Stimulated activated naive CD4-positive, alpha-beta T cell (primary cell): ENCODE results near the gene OPTN.
A peak's percentile ranks its signal among the peaks of the same experiment; 100 is the strongest.
"Not testable (repeated sequence)": the region's sequence is repeated elsewhere in the genome, so short reads cannot be mapped to it uniquely, and the experiment has no call there.

Source experiments
- DNase-seq, 6 experiments: peaks; one replicate each; lab custom pipeline; 2025; lab: John Stamatoyannopoulos, UW

The OPTN gene

GRCh38 chr10:13090289-13090688 lies 9.7 kb upstream of the OPTN start:
- no peak for DNase-seq

DNA sequence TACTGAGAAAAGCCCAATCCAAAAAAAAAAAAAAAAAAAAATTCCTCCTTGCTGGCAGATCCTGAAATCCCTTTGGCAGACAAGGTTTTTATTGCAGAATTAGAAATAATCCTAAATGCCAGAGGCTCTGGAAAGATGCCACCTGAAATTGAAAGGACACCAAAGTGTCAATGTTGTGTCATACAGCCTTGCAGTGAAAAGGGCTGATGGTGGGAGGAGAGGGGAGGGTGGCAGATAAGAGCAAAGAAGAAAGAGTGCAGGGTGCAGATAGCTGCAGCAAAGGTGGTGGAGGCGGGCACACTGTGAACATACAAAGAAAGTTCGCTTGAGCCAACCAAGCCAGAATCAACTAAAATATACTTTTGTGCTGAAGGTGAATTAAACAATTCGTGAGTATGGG lies 8.2 kb upstream of the OPTN start:
- no peak for DNase-seq

DNA sequence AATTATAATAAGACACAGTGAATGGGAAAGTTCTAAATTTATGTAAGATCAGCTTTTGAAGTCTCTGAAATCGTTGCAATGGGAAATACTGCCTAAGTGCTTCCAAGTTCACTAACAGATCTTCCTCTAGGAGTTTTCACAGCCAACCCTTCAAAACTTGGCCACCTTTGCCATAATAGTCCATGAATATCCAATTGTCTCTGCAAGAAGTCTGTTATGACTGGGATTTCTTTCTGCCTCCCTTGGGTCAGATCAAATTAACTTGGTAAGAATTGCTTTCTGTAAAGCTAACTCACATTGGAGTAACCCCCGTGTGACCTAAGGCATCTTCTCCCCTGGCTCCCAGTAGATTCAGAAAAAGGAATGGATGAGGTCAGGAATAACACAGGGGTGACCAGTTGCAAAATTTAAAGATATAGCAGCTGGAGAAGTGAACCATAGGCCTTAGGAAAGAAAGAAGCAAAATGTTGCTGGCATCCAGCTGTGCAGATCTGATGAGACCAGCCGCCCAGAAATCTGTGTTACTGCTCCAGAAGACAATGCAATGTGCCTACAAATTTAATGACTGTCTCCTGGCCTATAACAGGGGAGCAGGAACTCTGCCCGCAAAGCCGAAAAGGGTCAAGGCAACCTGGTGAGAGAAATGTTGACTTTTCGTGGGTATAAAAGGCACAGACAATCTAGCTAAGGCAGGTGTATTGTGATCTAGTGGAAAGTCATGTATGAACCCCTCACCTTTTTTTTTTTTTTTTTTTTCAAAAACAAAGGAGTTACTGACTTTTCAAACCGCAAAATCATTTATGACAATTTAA lies 7.5 kb upstream of the OPTN start:
- DNase-seq: no peak

DNA sequence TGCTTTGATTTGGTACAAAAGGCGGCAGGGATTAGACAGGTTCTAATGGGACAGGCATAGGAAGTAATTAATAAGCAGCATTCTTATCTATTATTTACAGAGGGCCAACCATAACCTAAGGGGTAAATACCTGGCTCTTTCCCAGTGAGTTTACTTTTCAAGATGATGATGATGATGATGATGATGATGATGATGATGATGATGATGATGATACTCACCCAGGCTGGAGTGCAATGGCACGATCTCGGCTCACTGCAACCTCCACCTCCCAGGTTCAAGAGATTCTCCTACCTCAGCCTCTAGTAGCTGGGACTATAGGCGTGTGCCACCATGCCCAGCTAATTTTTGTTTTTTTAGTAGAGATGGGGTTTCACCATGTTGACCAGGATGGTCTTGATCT lies 5.9 kb upstream of the OPTN start:
- DNase-seq: not testable (repeated sequence)

DNA sequence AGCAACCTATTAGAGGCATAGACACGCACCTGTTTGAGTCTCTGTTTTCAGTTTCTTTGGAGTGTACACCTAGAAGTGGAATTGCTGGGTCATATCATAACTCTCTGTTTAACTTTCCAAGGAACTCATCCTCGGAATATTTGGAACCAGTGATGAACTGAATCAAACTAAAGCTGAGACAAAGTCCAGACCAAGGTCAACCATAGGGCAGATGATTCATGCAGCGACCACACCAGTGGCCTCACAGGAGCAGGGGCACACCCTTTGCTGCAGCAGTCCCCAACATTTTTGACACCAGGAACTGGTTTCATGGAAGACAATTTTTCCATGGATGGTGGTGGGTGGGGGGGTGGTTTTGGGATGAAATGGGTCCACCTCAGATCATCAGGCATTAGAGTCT lies 4.9 kb upstream of the OPTN start:
- no peak for DNase-seq

DNA sequence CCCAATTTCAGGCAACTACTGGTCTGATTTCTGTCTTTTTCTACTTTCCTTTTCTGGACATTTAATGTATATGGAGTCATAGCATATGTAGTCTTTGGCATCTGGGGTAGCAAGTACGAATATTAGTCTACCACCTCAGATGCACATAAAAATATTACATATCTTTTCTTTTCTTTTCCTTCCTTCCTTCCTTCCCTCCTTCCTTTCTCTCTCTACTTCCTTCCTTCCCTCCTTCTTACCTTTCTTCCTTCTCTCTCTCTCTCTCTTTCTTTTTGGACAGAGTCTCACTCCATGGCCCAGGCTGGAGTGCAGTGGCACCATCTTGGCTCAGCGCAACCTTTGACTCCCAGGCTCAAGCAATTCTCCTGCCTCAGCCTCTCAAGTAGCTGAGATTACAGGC lies 4.0 kb upstream of the OPTN start:
- DNase-seq: no peak

DNA sequence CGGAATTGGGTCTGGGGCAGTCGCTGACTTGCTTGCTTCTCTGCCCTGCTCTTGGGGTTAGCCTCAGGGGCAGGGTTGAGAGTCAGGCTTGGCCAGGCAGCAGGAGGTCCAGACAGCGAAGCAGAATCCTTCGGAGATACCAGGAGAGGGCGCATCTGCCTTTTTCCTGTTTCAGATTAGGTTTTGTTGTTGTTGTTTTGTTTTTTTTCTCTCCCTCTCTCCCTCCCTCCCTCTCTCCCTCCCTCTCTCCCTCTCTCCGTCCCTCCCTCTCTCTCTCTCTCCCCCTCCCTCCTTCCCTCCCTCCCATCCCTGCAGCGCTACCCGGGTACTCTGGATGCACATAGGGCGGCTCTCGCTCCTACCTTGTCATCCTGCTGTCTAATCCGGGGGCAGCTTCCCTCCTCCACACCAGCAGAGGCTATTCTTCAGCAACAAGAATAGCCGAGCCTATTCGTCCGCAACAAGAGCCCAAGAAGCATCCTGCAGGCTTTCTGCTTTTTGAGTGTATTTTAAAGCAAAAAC lies 758 bp upstream of the OPTN start:
- peak in 4 of 6 experiments; percentile 33 to 59 (median 45) for DNase-seq

GRCh38 chr10:13100349-13101294 lies 659 bp downstream of the OPTN start:
- peak in 5 of 6 experiments; percentile 8 to 51 (median 32) for DNase-seq

GRCh38 chr10:13102002-13102794 lies 2.2 kb downstream of the OPTN start:
- DNase-seq: no peak

DNA sequence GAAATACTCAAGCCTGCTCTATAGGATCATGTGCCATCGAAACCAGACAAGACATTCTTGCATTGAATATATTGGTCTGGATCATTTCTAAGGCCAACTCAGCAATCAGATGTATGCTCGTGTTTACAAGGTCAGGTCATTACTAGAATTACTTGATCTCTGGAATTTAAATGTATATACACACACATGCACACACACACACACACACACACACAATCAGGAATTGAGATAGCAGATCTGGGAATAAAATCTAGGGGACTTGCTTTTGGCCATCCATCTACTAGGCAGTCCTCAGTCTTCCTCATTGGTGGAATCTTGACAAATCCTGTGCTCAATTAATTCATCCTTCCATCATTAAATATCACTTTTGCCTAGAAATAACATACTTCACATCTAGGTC lies 3.6 kb downstream of the OPTN start:
- DNase-seq: no peak

DNA sequence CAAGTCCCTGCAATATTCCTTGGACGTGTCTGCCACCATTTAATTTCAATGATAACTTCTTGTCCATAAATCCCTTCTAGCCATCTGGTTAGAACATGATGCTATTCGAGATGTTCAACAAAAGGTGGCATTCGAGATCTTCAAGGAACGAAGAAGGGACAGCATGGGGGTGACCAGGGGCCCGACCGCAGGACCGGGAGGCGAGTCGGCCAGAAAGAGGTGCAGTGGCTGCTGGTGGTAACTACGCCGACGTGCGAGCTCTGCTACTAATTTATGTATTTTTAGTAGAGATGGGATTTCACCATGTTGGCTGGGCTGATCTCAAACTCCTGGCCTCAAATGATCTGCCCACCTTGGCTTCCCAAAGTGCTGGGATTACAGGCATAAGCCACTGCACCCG lies 4.7 kb downstream of the OPTN start:
- DNase-seq: no peak

- DNase-seq: no peak
These were observed 5.2 kb downstream of the OPTN start for GRCh38 chr10:13105184-13105583.

DNA sequence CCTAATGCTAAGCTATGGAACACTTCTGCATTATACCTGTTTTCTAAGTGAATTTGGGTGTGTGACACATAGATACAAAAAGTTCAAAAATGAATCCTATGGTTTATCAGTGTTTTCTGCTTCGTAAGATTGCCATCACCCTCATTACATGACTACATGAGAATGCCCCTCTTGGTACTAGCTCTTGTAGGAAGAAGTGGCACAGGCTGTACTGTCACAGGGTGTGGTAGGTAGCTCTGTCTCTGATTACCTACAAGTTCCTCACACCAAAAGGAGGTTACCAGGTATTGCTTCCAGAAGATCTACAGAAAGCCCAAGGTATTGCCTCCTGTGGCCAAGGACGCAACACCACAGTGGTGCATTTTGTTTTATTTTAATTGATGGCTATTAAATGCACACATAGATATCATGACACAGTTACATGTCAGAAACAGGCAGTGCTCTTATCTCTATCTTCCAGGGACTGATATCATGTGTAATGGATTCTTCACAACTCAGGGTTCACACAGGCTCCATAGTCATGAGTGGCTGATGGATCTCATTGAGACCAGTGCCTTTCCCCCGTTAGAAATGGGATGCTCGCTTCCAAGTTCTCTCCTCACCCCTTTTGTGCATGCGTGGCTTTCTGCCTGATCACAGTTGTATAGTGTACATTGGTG lies 6.6 kb downstream of the OPTN start:
- DNase-seq: no peak

GRCh38 chr10:13110908-13111307 lies 10.9 kb downstream of the OPTN start:
- DNase-seq: no peak

DNA sequence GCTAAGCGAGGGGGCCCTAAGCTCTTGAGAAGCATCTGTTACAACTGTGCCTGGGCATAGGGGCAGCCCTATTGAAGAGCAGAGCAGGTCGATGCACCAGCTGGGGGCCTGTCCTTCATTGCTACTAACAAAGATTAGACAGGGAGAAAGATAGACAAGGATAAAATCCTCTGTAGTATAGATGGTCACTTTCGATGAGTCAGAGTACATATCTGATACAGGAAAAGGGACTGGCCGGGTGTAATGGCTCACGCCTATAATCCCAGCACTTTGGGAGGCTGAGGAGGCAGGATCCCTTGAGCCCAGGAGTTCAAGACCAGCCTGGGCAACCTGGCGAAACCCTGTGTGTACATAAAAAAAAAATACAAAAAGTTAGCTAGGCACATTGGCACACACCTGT lies 13.6 kb downstream of the OPTN start:
- no peak for DNase-seq

- DNase-seq: no peak
These were observed 16.2 kb downstream of the OPTN start for GRCh38 chr10:13115832-13116803.

DNA sequence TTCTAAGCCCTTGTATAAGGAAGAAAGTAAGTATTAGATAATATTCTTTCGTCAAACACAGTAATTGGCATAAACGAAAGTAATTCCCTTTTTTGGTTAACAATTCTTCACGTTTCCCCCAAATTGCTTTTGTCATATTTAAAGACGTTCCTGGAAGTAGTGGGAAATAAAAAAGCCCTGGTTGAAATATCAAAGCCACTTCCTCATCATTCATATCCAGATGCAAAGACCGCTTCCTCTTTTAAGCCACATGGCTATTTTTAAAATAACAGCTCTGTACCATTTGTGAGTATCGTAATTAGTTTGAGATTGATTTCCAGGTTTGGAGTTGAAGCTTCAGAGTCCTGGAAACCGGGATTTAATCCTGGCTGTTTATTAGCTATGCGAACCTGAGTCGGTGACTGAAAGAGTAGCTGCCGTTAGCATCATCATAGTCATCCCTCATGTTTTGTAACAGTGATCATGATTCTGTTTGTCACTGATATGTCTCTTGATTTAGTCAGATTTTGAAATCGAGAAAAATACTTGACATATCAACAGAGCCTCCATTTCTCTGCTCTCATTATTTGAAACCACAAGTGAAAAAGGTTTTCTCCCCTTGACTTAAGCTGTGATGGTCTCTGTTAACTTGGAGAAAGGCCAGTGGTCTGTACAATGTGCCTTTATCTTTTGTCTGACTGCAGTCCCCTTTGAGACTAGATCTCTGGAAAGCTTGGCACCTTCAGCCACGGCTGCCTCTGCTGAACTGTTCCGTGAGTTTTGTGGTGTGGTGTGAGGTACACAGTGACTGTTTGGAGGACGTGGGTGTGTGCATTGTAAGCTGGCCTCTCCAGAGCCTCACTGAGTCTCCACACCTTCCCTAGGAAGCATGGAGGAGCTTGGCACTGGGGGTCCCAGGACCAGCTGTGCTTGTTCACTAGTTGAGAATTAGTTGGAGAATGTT lies 18.1 kb downstream of the OPTN start:
- DNase-seq: no peak

GRCh38 chr10:13118784-13119410 lies 18.9 kb downstream of the OPTN start:
- DNase-seq: no peak
